B cell (primary cell): ENCODE measurements around the gene KLF3. TPM values are rescaled to one million over a fixed set of nuclear protein-coding genes. Genes with fewer than 3 reads are reported as not detected.

Experiments
- ATAC-seq: fragments of 200-7000 bp; cut with Tn5 transposase; one replicate; pipeline ENCODE4 v1.10.0; 2021; ENCODE audit warnings: low read depth, mild to moderate bottlenecking, moderate number of reproducible peaks, moderate library complexity
- CTCF ChIA-PET: fragments of 350-600 bp; sonication (Branson Sonifier 250); formaldehyde crosslinking; loops from one replicate; lab custom pipeline; 2021; ENCODE audit warnings: antibody characterized with exemption, inconsistent platforms; lab: Charles Lee
- POLR2A ChIA-PET: fragments of 350-600 bp; sonication (Branson Sonifier 250); formaldehyde crosslinking; loops from one replicate; lab custom pipeline; 2021; ENCODE audit warnings: antibody characterized with exemption; lab: Charles Lee
- DNase-seq: peaks from one replicate; pipeline ENCODE4 v3.0.0; 2013
- H2AFZ ChIP-seq: 2 replicates; pipeline ENCODE4 v1.6.1; 2012; ENCODE audit warnings: mild to moderate bottlenecking, low read depth, low read length; ENCODE audit not compliant: insufficient read depth, poor library complexity, severe bottlenecking
- H3K27ac ChIP-seq, 2 donors: 1 replicate in 1 of 2; 2 replicates in 1 of 2; pipeline ENCODE4 v1.5.1; 2012 to 2013; ENCODE audit warnings: low read length in 2 of 2, mild to moderate bottlenecking in 2 of 2, moderate library complexity in 1 of 2
- H3K27me3 ChIP-seq, 4 experiments: fragments of 200-600 bp in 1 of 4; sonication (generic) in 1 of 4; replicated peaks in 1 of 4; 1 replicate in 2 of 4; 2 replicates in 2 of 4; pipeline versions ENCODE4 v1.6.1 to v1.7.0; 2013 to 2016; ENCODE audit warnings: low read length in 3 of 4, mild to moderate bottlenecking in 2 of 4, mixed read lengths in 1 of 4, moderate library complexity in 1 of 4; ENCODE audit not compliant: insufficient read depth in 4 of 4, control insufficient read depth in 3 of 4; ENCODE audit errors: control extremely low read depth in 1 of 4
- H3K36me3 ChIP-seq, 2 experiments: replicated peaks in 1 of 2; 1 replicate in 1 of 2; 2 replicates in 1 of 2; pipeline versions ENCODE4 v1.6.1 to v1.7.1; 2013; ENCODE audit warnings: low read length in 1 of 2; ENCODE audit not compliant: insufficient read depth in 2 of 2, control insufficient read depth in 1 of 2; ENCODE audit errors: control extremely low read depth in 1 of 2, extremely low read depth in 1 of 2
- H3K4me1 ChIP-seq, 2 donors: fragments of 200-600 bp in 1 of 2; sonication (generic) in 1 of 2; 1 replicate in 1 of 2; 2 replicates in 1 of 2; pipeline versions ENCODE4 v1.5.1 to v1.6.1; 2013 to 2017; ENCODE audit warnings: low read length in 2 of 2; ENCODE audit not compliant: control insufficient read depth in 2 of 2, insufficient read depth in 2 of 2
- H3K4me2 ChIP-seq: replicated peaks from 2 replicates; pipeline ENCODE3; 2012; ENCODE audit warnings: mild to moderate bottlenecking, low read depth, low read length; ENCODE audit not compliant: poor library complexity, severe bottlenecking
- H3K4me3 ChIP-seq, 5 experiments: fragments of 200-600 bp in 1 of 5; sonication (generic) in 1 of 5; 1 replicate in 3 of 5; 2 replicates in 2 of 5; pipeline versions ENCODE4 v1.5.1 to v1.7.0; 2011 to 2016; ENCODE audit warnings: low read length in 4 of 5, mild to moderate bottlenecking in 4 of 5, low read depth in 2 of 5, control low read depth in 1 of 5, moderate library complexity in 1 of 5; ENCODE audit not compliant: insufficient read depth in 1 of 5; ENCODE audit errors: control extremely low read depth in 1 of 5, extremely low read depth in 1 of 5
- H3K79me2 ChIP-seq: fragments of 200-600 bp; sonication (generic); one replicate; pipeline ENCODE4 v1.6.0; 2016; ENCODE audit warnings: low read length; ENCODE audit not compliant: control insufficient read depth, insufficient read depth
- H3K9ac ChIP-seq: fragments of 200-600 bp; sonication (generic); 2 replicates; pipeline ENCODE4 v1.6.1; 2017; ENCODE audit warnings: mild to moderate bottlenecking, low read length, moderate library complexity
- H3K9me3 ChIP-seq, 3 donors: one replicate each; pipeline versions ENCODE4 v1.6.1 to v1.7.1; 2013; ENCODE audit warnings: low read length in 2 of 3; ENCODE audit not compliant: control insufficient read depth in 2 of 3, insufficient read depth in 1 of 3; ENCODE audit errors: control extremely low read depth in 1 of 3
- H4K20me1 ChIP-seq: 2 replicates; pipeline ENCODE4 v1.6.0; 2012; ENCODE audit warnings: mild to moderate bottlenecking, low read length; ENCODE audit not compliant: insufficient read depth, control insufficient read depth, poor library complexity, severe bottlenecking
- H3K27ac Mint-ChIP-seq: one replicate; pipeline ENCODE4 v1.8.0; 2021; ENCODE audit warnings: mixed read lengths
- H3K27me3 Mint-ChIP-seq: one replicate; pipeline ENCODE4 v1.8.0; 2021; ENCODE audit warnings: mixed read lengths
- H3K4me1 Mint-ChIP-seq: one replicate; pipeline ENCODE4 v1.8.0; 2021; ENCODE audit warnings: mixed read lengths
- H3K4me3 Mint-ChIP-seq: one replicate; pipeline ENCODE4 v1.8.0; 2021; ENCODE audit warnings: mixed read lengths
- H3K9me3 Mint-ChIP-seq: one replicate; pipeline ENCODE4 v1.8.0; 2022; ENCODE audit warnings: mixed read lengths; ENCODE audit not compliant: insufficient read depth
- EZH2 ChIP-seq: IDR thresholded peaks from 2 replicates; pipeline ENCODE4 v1.6.1; 2012; ENCODE audit warnings: borderline replicate concordance, low read depth, mild to moderate bottlenecking, moderate library complexity, low read length; ENCODE audit not compliant: insufficient read depth, poor library complexity, severe bottlenecking
- WGBS: methylation state at CpG from one replicate; pipeline ENCODE4 v1.1.5; 2013; ENCODE audit warnings: missing lambda C conversion rate; ENCODE audit not compliant: insufficient coverage; 5-methylcytosine and 5-hydroxymethylcytosine counted together
- intact Hi-C: fragments of 100-400 bp; cut with micrococcal nuclease; formaldehyde crosslinking; loops from one replicate; pipeline ENCODE4 v1.10.0; 2022
- polyA plus RNA-seq: library from polyadenylated mRNA; depleted of rRNA; stranded (reverse); fragments of >200 nt; gene quantifications from 2 replicates; pipeline ENCODE4 v1.2.3, GENCODE V29; 2012
- total RNA-seq, 2 donors: library from RNA; stranded (reverse); fragments of 120-200 nt in 1 of 2; gene quantifications; 1 replicate in 1 of 2; 2 replicates in 1 of 2; pipeline versions ENCODE4 v1.2.3 to v1.2.4, GENCODE V29; 2013 to 2022
- TF ChIP-seq, protein P1 (sequence below): fragments of 200-600 bp; IDR thresholded peaks from one replicate; pipeline ENCODE4 v1.8.0; 2022; ENCODE audit warnings: antibody characterized with exemption, mild to moderate bottlenecking

The KLF3 gene
- total and polyA plus RNA-seq, 2 donors (not counting 1 experiment from before 2014, with no cell fraction given), result 32.9 to 51.9 TPM

DNA sequence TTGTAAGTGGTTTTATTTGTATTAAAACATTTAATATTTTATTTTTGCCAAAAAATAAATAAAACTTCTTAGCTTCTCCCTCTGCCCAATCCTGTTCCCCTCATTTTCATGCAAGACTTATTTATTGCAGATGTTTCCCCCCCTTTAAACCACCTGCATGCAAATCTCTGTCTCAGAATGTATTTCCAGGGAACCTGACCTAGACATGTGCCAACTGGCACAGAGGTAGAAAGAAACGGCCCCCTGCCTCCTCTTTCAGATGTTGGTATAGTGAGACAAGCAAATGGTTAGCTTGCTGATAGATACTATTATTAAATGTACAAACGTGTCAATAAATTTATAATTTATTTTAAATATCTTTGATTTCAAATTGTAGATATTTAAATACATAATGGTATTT lies 47.1 kb downstream of the KLF3 start:
- no peaks in the 10 kb centered on the region for H3K27me3 ChIP-seq
- peaks cover 3 to 5% of the 10 kb centered on the region in 2 donors for H3K4me1 ChIP-seq
- DNase-seq (no peak), ATAC-seq (no peak)
- H3K4me2 ChIP-seq, result no peak overlapping the region
- no CpG with 5 or more reads among the region's 2 CpGs for WGBS
- H3K36me3 ChIP-seq, result no peaks in the 10 kb centered on the region
- Mint-ChIP-seq H3K9me3 (peaks cover 8% of the 10 kb centered on the region), H3K4me3 (no peak overlapping the region), H3K4me1 (peaks cover 5% of the 10 kb centered on the region), H3K27me3 (peaks cover 2% of the 10 kb centered on the region), H3K27ac (no peak overlapping the region)
- ChIA-PET CTCF (no interaction called here), POLR2A (no interaction called here)
- H2AFZ ChIP-seq, result no peak overlapping the region
- no peak overlapping the region for H3K27ac ChIP-seq
- TF ChIP-seq, protein P1, sequence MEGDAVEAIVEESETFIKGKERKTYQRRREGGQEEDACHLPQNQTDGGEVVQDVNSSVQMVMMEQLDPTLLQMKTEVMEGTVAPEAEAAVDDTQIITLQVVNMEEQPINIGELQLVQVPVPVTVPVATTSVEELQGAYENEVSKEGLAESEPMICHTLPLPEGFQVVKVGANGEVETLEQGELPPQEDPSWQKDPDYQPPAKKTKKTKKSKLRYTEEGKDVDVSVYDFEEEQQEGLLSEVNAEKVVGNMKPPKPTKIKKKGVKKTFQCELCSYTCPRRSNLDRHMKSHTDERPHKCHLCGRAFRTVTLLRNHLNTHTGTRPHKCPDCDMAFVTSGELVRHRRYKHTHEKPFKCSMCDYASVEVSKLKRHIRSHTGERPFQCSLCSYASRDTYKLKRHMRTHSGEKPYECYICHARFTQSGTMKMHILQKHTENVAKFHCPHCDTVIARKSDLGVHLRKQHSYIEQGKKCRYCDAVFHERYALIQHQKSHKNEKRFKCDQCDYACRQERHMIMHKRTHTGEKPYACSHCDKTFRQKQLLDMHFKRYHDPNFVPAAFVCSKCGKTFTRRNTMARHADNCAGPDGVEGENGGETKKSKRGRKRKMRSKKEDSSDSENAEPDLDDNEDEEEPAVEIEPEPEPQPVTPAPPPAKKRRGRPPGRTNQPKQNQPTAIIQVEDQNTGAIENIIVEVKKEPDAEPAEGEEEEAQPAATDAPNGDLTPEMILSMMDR, result no peak
- TF ChIP-seq EZH2, result no peak
- no peaks in the 10 kb centered on the region for H3K79me2 ChIP-seq
- no peaks in the 10 kb centered on the region for H4K20me1 ChIP-seq
- H3K4me3 ChIP-seq, result no peak overlapping the region
- H3K9me3 ChIP-seq, result peaks cover 1 to 6% (median 5%) of the 10 kb centered on the region in 3 donors
- intact Hi-C loops, result no loop called here
- H3K9ac ChIP-seq, result no peak overlapping the region

DNA sequence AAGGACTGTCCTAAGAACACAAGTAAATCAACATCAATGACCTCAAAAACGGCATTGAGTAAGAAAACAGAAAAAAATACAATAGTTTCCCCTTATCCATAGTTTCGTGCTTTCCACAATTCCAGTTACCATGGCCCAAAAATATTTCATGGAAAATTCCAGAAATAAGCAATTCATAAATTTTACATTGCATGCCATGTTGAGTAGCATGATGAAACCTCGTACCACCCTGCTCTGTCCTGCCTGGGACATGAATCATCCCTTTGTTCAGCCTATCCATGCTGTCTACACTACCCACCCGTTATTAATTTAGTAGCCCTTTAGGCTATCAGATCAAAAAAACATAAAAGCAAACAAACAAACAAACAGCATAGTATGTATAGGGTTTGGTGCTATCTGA lies 51.1 kb downstream of the KLF3 start:
- 61% methylated on average over 3 of the region's 4 CpGs for WGBS
- H3K4me3 ChIP-seq, result no peak overlapping the region
- H3K27me3 ChIP-seq, result no peaks in the 10 kb centered on the region
- TF ChIP-seq, protein P1, result no peak
- no peak for TF ChIP-seq EZH2
- CTCF ChIA-PET, result no interaction called here
- POLR2A ChIA-PET, result no interaction called here
- H3K4me2 ChIP-seq, result no peak overlapping the region
- no peaks in the 10 kb centered on the region for H3K79me2 ChIP-seq
- no peak for ATAC-seq
- DNase-seq, result no peak
- no peak overlapping the region for H3K9ac ChIP-seq
- no peak overlapping the region for H3K4me3 Mint-ChIP-seq
- H3K4me1 Mint-ChIP-seq, result peaks cover 3% of the 10 kb centered on the region
- intact Hi-C loops, result no loop called here
- no peak overlapping the region for H3K27ac Mint-ChIP-seq
- H3K9me3 ChIP-seq, result peaks cover 0 to 6% (median 5%) of the 10 kb centered on the region in 3 donors
- no peaks in the 10 kb centered on the region for H3K36me3 ChIP-seq
- no peak overlapping the region for H3K27ac ChIP-seq
- H4K20me1 ChIP-seq, result no peaks in the 10 kb centered on the region
- H3K9me3 Mint-ChIP-seq, result peaks cover 8% of the 10 kb centered on the region
- peaks cover 0 to 1% of the 10 kb centered on the region in 2 donors for H3K4me1 ChIP-seq
- H3K27me3 Mint-ChIP-seq, result peaks cover 2% of the 10 kb centered on the region
- no peak overlapping the region for H2AFZ ChIP-seq
